GM12878 (cell line): ENCODE results near the gene TPRX1.

Source experiments
- ATF3 ChIP-seq: IDR thresholded peaks from 2 replicates; pipeline ENCODE4 v1.6.1; 2011; ENCODE audit warnings: low read depth, mild to moderate bottlenecking, low read length, moderate library complexity, borderline replicate concordance; ENCODE audit errors: extremely low read depth
- BRCA1 ChIP-seq: IDR thresholded peaks from 2 replicates; pipeline ENCODE4 v1.6.1; 2011; ENCODE audit warnings: low read depth, low read length, improper control_type of control experiment
- CEBPB ChIP-seq, 2 experiments: fragments of 150-350 bp in 1 of 2; IDR thresholded peaks; 2 replicates each; pipeline ENCODE4 v1.6.1; 2012 to 2014; ENCODE audit warnings: low read depth in 2 of 2, low read length in 2 of 2, borderline replicate concordance in 1 of 2, inconsistent platforms in 1 of 2
- CTCF ChIP-seq, 3 experiments: IDR thresholded peaks in 2 of 3; conservative IDR thresholded peaks in 1 of 3; 2 replicates each; pipeline ENCODE4 v1.5.1; 2011; ENCODE audit warnings: low read depth in 3 of 3, low read length in 3 of 3, mild to moderate bottlenecking in 3 of 3, control low read depth in 2 of 3, moderate library complexity in 2 of 3, inconsistent platforms in 1 of 3, mixed read lengths in 1 of 3; ENCODE audit not compliant: control insufficient read depth in 2 of 3, insufficient read depth in 1 of 3; ENCODE audit errors: extremely low read depth in 1 of 3
- EZH2 ChIP-seq: IDR thresholded peaks from 2 replicates; pipeline ENCODE4 v1.6.1; 2012; ENCODE audit warnings: low read depth, mild to moderate bottlenecking, control low read depth, inconsistent platforms, low read length, borderline replicate concordance; ENCODE audit not compliant: control insufficient read depth
- MAX ChIP-seq: IDR thresholded peaks from 2 replicates; pipeline ENCODE4 v1.6.1; 2012; ENCODE audit warnings: low read depth, low read length, improper control_type of control experiment
- MYC ChIP-seq: IDR thresholded peaks from 2 replicates; pipeline ENCODE4 v1.6.1; 2011; ENCODE audit warnings: mild to moderate bottlenecking, low read length, moderate library complexity, inconsistent platforms; ENCODE audit not compliant: insufficient read depth, insufficient replicate concordance, insufficient read length, severe bottlenecking
- NFIC ChIP-seq: IDR thresholded peaks from 2 replicates; pipeline ENCODE4 v1.6.1; 2012; ENCODE audit warnings: low read depth, mild to moderate bottlenecking, inconsistent platforms, low read length, moderate library complexity
- POLR2A ChIP-seq: IDR thresholded peaks from 2 replicates; pipeline ENCODE4 v1.6.1; 2011; ENCODE audit warnings: low read depth, mild to moderate bottlenecking, low read length
- RAD51 ChIP-seq: fragments of 450-650 bp; IDR thresholded peaks from 2 replicates; pipeline ENCODE4 v1.6.1; 2016; ENCODE audit warnings: moderate library complexity, mild to moderate bottlenecking, inconsistent platforms
- SUZ12 ChIP-seq: fragments of 200-600 bp; sonication (generic); IDR thresholded peaks from one replicate; pipeline ENCODE4 v1.6.1; 2018; ENCODE audit warnings: antibody characterized with exemption, mild to moderate bottlenecking; ENCODE audit not compliant: unreplicated experiment
- ZNF274 ChIP-seq: IDR thresholded peaks from one replicate; pipeline ENCODE4 v1.8.0; 2011; ENCODE audit not compliant: insufficient read length, insufficient read depth

- no peak for TF ChIP-seq CTCF (IDR thresholded peaks at IDR 0.05 in 2 of 3, conservative IDR thresholded peaks at IDR 0.05 in 1 of 3; ENCODE audit: control insufficient read depth in 2 of 3, extremely low read depth in 1 of 3, insufficient read depth in 1 of 3, low read depth in 3 of 3, low read length in 3 of 3)
- no peak for TF ChIP-seq CEBPB (IDR thresholded peaks at IDR 0.05; ENCODE audit: borderline replicate concordance in 1 of 2, low read depth in 2 of 2, low read length in 2 of 2)
- TF ChIP-seq POLR2A: no peak
- no peak for TF ChIP-seq ATF3
- TF ChIP-seq ZNF274: no peak
- no peak for TF ChIP-seq EZH2
- TF ChIP-seq BRCA1: no peak
- no peak for TF ChIP-seq MYC
- no peak for TF ChIP-seq NFIC
- no peak for TF ChIP-seq RAD51
- TF ChIP-seq MAX: no peak
- no peak for TF ChIP-seq SUZ12
Observed at GRCh38 chr19:47824396-47824795, 20.0 kb upstream of the TPRX1 start.
